HepG2 (cell line): ENCODE measurements around the gene AHSA1. TPM values are rescaled to one million over a fixed set of nuclear protein-coding genes. Genes with fewer than 3 reads are reported as not detected.

Experiments
- ARID2 ChIP-seq: sonication (generic); formaldehyde crosslinking; IDR thresholded peaks from 2 replicates; pipeline ENCODE4 v1.8.1; 2022; ENCODE audit warnings: mild to moderate bottlenecking, missing genetic modification reagents, borderline replicate concordance
- CCAR2 ChIP-seq: fragments of 200-400 bp; formaldehyde crosslinking; optimal IDR thresholded peaks from 2 replicates; pipeline ENCODE3; 2018; ENCODE audit warnings: low read depth, mild to moderate bottlenecking, low read length, moderate library complexity
- DNMT1 ChIP-seq: sonication (generic); formaldehyde crosslinking; IDR thresholded peaks from 2 replicates; pipeline ENCODE4 v1.5.1; 2020; ENCODE audit warnings: mild to moderate bottlenecking, missing genetic modification reagents
- HES4 ChIP-seq: sonication (generic); formaldehyde crosslinking; IDR thresholded peaks from 2 replicates; pipeline ENCODE4 v1.9.0; 2021; ENCODE audit warnings: mild to moderate bottlenecking, missing genetic modification reagents, borderline replicate concordance
- POLR2AphosphoS2 ChIP-seq: IDR thresholded peaks from 2 replicates; pipeline ENCODE4 v1.6.1; 2011; ENCODE audit warnings: low read depth, low read length, improper control_type of control experiment
- RBM39 ChIP-seq: fragments of 200-400 bp; formaldehyde crosslinking; IDR thresholded peaks from one replicate; pipeline ENCODE4 v1.6.1; 2018; ENCODE audit warnings: antibody characterized with exemption, mild to moderate bottlenecking, low read depth, low read length; ENCODE audit not compliant: poor library complexity, severe bottlenecking
- SP5 ChIP-seq: IDR thresholded peaks from 2 replicates; pipeline ENCODE4 v1.6.1; 2016; ENCODE audit warnings: low read depth, borderline replicate concordance
- TBL1XR1 ChIP-seq: fragments of 150-350 bp; IDR thresholded peaks from 2 replicates; pipeline ENCODE4 v1.6.1; 2014; ENCODE audit warnings: borderline replicate concordance, low read length; ENCODE audit not compliant: partially characterized antibody
- ZMAT3 ChIP-seq: sonication (generic); formaldehyde crosslinking; conservative IDR thresholded peaks from 2 replicates; pipeline ENCODE4 v1.7.0; 2021; ENCODE audit warnings: missing genetic modification reagents
- ZNF160 ChIP-seq: sonication (generic); formaldehyde crosslinking; IDR thresholded peaks from 2 replicates; pipeline ENCODE4 v1.8.0; 2022; ENCODE audit warnings: mild to moderate bottlenecking, inconsistent platforms, missing genetic modification reagents
- ZNF180 ChIP-seq: sonication (generic); formaldehyde crosslinking; IDR thresholded peaks from 2 replicates; pipeline ENCODE4 v1.4.0; 2020; ENCODE audit warnings: low read depth, missing genetic modification reagents, borderline replicate concordance
- ZNF503 ChIP-seq: sonication (generic); formaldehyde crosslinking; IDR thresholded peaks from 2 replicates; pipeline ENCODE4 v1.4.0; 2020; ENCODE audit warnings: missing genetic modification reagents
- ZNF512 ChIP-seq: sonication (generic); formaldehyde crosslinking; IDR thresholded peaks from 2 replicates; pipeline ENCODE4 v1.4.0; 2020; ENCODE audit warnings: mild to moderate bottlenecking, missing genetic modification reagents
- ZNF543 ChIP-seq: sonication (generic); formaldehyde crosslinking; IDR thresholded peaks from 2 replicates; pipeline ENCODE4 v1.4.0; 2020; ENCODE audit warnings: mild to moderate bottlenecking, missing genetic modification reagents
- ZNF746 ChIP-seq: sonication (generic); formaldehyde crosslinking; IDR thresholded peaks from 2 replicates; pipeline ENCODE4 v1.8.0; 2022; ENCODE audit warnings: mild to moderate bottlenecking, missing genetic modification reagents
- ZNF768 ChIP-seq: sonication (generic); formaldehyde crosslinking; IDR thresholded peaks from 2 replicates; pipeline ENCODE4 v1.4.0; 2020; ENCODE audit warnings: missing genetic modification reagents
- ZSCAN20 ChIP-seq: sonication (generic); formaldehyde crosslinking; IDR thresholded peaks from 2 replicates; pipeline ENCODE4 v1.4.0; 2020; ENCODE audit warnings: missing genetic modification reagents, mild to moderate bottlenecking, borderline replicate concordance
- ZSCAN31 ChIP-seq: sonication (generic); formaldehyde crosslinking; IDR thresholded peaks from 2 replicates; pipeline ENCODE4 v1.5.0; 2020; ENCODE audit warnings: low read depth, mild to moderate bottlenecking, missing genetic modification reagents
- ZSCAN5A ChIP-seq: sonication (generic); formaldehyde crosslinking; IDR thresholded peaks from 2 replicates; pipeline ENCODE4 v1.8.0; 2022; ENCODE audit warnings: mild to moderate bottlenecking, missing genetic modification reagents, borderline replicate concordance
- polyA plus RNA-seq, 8 experiments: library from polyadenylated mRNA; depleted of rRNA in 3 of 8; stranded (reverse) in 7 of 8; unstranded in 1 of 8; fragments of >200 nt; fragmentation: Illumina TruSeq in 4 of 8; extraction: Trizol in 4 of 8; gene quantifications; 2 replicates each; pipeline versions ENCODE4 v1.2.1 to v1.2.3, GENCODE V29; 2011 to 2016; ENCODE audit warnings: low read depth in 4 of 8, missing spikeins in 1 of 8, mixed read lengths in 1 of 8; ENCODE audit not compliant: insufficient read depth in 1 of 8
- total RNA-seq, 5 experiments: library from RNA; depleted of rRNA; stranded (reverse); fragments of >200 nt; fragmentation: Illumina TruSeq; extraction: Trizol; gene quantifications; 2 replicates each; pipeline ENCODE4 v1.2.3, GENCODE V29; 2016; ENCODE audit warnings: low read depth in 1 of 5
- TF ChIP-seq, protein P1 (sequence below): IDR thresholded peaks from 2 replicates; pipeline ENCODE4 v1.6.1; 2018; ENCODE audit warnings: missing genetic modification reagents, mild to moderate bottlenecking, missing compliant biosample characterization
- TF ChIP-seq, protein P2 (sequence below): sonication (generic); formaldehyde crosslinking; IDR thresholded peaks from 2 replicates; pipeline ENCODE4 v1.9.0; 2021; ENCODE audit warnings: missing genetic modification reagents, mild to moderate bottlenecking, borderline replicate concordance

The AHSA1 gene
- total and polyA plus RNA-seq, 2 of the 13 experiments (the other 11 are each of a cell fraction or from before 2014, with no cell fraction given), result 113 to 241 TPM

GRCh38 chr14:77457115-77457521 is 775 bp upstream of the AHSA1 start (continued):
- TF ChIP-seq ZNF160 (CRISPR knock-in tag) (no peak), ZMAT3 (CRISPR knock-in tag) (no peak), SP5 (no peak), ZSCAN5A (CRISPR knock-in tag) (0 out of 2 replicates have a peak, but pooled peaks have one; percentile 21), TBL1XR1 (no peak), DNMT1 (no peak), CCAR2 (no peak), ARID2 (CRISPR knock-in tag) (0 out of 2 replicates have a peak, but pooled peaks have one; percentile 34), ZNF768 (CRISPR knock-in tag) (no peak), ZNF746 (CRISPR knock-in tag) (0 out of 2 replicates have a peak, but pooled peaks have one; percentile 10), ZNF512 (no peak), ZNF180 (no peak), ZSCAN20 (CRISPR knock-in tag) (no peak), RBM39 (no peak), ZSCAN31 (peak; percentile 82; the same call in 1 of the 2 replicates), HES4 (no peak), POLR2AphosphoS2 (no peak), ZNF503 (CRISPR knock-in tag) (no peak), ZNF543 (CRISPR knock-in tag) (no peak; the same call in 1 of the 2 replicates)
- TF ChIP-seq, protein P1, sequence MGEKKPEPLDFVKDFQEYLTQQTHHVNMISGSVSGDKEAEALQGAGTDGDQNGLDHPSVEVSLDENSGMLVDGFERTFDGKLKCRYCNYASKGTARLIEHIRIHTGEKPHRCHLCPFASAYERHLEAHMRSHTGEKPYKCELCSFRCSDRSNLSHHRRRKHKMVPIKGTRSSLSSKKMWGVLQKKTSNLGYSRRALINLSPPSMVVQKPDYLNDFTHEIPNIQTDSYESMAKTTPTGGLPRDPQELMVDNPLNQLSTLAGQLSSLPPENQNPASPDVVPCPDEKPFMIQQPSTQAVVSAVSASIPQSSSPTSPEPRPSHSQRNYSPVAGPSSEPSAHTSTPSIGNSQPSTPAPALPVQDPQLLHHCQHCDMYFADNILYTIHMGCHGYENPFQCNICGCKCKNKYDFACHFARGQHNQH (CRISPR knock-in tag), result peak; percentile 83; the same call in 1 of the 2 replicates
- TF ChIP-seq, protein P2, sequence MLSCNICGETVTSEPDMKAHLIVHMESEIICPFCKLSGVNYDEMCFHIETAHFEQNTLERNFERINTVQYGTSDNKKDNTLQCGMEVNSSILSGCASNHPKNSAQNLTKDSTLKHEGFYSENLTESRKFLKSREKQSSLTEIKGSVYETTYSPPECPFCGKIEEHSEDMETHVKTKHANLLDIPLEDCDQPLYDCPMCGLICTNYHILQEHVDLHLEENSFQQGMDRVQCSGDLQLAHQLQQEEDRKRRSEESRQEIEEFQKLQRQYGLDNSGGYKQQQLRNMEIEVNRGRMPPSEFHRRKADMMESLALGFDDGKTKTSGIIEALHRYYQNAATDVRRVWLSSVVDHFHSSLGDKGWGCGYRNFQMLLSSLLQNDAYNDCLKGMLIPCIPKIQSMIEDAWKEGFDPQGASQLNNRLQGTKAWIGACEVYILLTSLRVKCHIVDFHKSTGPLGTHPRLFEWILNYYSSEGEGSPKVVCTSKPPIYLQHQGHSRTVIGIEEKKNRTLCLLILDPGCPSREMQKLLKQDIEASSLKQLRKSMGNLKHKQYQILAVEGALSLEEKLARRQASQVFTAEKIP, result no peak
